ENCODE measurements around the gene CAMK2A. TPM values are rescaled to one million over a fixed set of nuclear protein-coding genes. Genes with fewer than 3 reads are reported as not detected.

CAMK2A gene
- total and polyA plus RNA-seq, 2 experiments from 2014 or later: 0.18 TPM; not detected in 1

DNA sequence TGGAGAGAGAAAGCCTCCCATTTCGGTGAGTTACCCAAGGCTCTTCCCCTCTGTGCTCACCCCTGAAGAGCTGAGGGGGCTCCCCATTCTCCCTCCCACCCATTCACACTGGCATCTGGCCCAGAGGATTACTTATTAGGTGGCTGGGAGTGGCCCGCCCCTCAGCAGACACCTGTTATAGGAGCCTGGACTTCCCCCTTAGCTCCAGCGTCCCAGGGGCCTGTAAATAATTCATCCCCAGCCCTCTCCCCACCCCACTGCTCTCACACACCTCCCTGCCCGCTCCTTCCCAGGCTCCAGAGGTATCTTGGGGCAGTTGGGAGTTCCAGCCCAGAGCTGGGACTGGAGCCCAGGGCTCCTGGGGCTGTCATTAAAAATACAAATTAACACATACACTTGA lies 111.3 kb downstream of the CAMK2A start:
- Histone ChIP-seq H3K27ac (ENCODE audit: low read depth) (no peak overlapping the region), H3K36me3 (ENCODE audit: insufficient read depth) (no peaks in the 10 kb centered on the region), H3K4me1 (ENCODE audit: insufficient read depth) (no peaks in the 10 kb centered on the region), H4K20me1 (replicated peaks; ENCODE audit: insufficient read depth) (no peaks in the 10 kb centered on the region), H3K9me2 (ENCODE audit: insufficient read depth) (no peaks in the 10 kb centered on the region), H3K79me2 (replicated peaks; ENCODE audit: insufficient read depth) (no peaks in the 10 kb centered on the region), H2AFZ (no peak overlapping the region), H3K4me2 (no peak overlapping the region), H3K4me3 (no peak overlapping the region), H3K27me3 (ENCODE audit: insufficient read depth) (no peaks in the 10 kb centered on the region), H3F3A (replicated peaks; ENCODE audit: low read depth) (no peaks in the 10 kb centered on the region)
- H3K9me3 Mint-ChIP-seq: no peaks in the 10 kb centered on the region
- no peaks in the 10 kb centered on the region for H3K36me3 Mint-ChIP-seq (ENCODE audit: low read depth)
- no peak overlapping the region for H3K4me3 Mint-ChIP-seq
- peaks cover 5% of the 10 kb centered on the region; the same call in 2 of the 3 replicates for H3K4me1 Mint-ChIP-seq
- TF ChIP-seq CREB1 (CRISPR knock-in tag; IDR thresholded peaks at IDR 0.05; ENCODE audit: low read depth) (no peak), ZNF331 (CRISPR knock-in tag; IDR thresholded peaks at IDR 0.05; ENCODE audit: low read depth) (no peak), ZNF114 (CRISPR knock-in tag; IDR thresholded peaks at IDR 0.05) (no peak), NANOG (IDR thresholded peaks at IDR 0.05; ENCODE audit: borderline replicate concordance) (no peak), STAT1 (IDR thresholded peaks at IDR 0.05; ENCODE audit: unreplicated experiment) (no peak), POLR2AphosphoS5 (IDR thresholded peaks at IDR 0.05; ENCODE audit: low read depth) (no peak), JUNB (IDR thresholded peaks at IDR 0.05; ENCODE audit: unreplicated experiment) (no peak), EZH2phosphoT487 (IDR thresholded peaks at IDR 0.05; ENCODE audit: unreplicated experiment) (no peak), EZH2 (IDR thresholded peaks at IDR 0.05; ENCODE audit: low read depth, unreplicated experiment) (no peak)
- TF ChIP-seq, protein P1, sequence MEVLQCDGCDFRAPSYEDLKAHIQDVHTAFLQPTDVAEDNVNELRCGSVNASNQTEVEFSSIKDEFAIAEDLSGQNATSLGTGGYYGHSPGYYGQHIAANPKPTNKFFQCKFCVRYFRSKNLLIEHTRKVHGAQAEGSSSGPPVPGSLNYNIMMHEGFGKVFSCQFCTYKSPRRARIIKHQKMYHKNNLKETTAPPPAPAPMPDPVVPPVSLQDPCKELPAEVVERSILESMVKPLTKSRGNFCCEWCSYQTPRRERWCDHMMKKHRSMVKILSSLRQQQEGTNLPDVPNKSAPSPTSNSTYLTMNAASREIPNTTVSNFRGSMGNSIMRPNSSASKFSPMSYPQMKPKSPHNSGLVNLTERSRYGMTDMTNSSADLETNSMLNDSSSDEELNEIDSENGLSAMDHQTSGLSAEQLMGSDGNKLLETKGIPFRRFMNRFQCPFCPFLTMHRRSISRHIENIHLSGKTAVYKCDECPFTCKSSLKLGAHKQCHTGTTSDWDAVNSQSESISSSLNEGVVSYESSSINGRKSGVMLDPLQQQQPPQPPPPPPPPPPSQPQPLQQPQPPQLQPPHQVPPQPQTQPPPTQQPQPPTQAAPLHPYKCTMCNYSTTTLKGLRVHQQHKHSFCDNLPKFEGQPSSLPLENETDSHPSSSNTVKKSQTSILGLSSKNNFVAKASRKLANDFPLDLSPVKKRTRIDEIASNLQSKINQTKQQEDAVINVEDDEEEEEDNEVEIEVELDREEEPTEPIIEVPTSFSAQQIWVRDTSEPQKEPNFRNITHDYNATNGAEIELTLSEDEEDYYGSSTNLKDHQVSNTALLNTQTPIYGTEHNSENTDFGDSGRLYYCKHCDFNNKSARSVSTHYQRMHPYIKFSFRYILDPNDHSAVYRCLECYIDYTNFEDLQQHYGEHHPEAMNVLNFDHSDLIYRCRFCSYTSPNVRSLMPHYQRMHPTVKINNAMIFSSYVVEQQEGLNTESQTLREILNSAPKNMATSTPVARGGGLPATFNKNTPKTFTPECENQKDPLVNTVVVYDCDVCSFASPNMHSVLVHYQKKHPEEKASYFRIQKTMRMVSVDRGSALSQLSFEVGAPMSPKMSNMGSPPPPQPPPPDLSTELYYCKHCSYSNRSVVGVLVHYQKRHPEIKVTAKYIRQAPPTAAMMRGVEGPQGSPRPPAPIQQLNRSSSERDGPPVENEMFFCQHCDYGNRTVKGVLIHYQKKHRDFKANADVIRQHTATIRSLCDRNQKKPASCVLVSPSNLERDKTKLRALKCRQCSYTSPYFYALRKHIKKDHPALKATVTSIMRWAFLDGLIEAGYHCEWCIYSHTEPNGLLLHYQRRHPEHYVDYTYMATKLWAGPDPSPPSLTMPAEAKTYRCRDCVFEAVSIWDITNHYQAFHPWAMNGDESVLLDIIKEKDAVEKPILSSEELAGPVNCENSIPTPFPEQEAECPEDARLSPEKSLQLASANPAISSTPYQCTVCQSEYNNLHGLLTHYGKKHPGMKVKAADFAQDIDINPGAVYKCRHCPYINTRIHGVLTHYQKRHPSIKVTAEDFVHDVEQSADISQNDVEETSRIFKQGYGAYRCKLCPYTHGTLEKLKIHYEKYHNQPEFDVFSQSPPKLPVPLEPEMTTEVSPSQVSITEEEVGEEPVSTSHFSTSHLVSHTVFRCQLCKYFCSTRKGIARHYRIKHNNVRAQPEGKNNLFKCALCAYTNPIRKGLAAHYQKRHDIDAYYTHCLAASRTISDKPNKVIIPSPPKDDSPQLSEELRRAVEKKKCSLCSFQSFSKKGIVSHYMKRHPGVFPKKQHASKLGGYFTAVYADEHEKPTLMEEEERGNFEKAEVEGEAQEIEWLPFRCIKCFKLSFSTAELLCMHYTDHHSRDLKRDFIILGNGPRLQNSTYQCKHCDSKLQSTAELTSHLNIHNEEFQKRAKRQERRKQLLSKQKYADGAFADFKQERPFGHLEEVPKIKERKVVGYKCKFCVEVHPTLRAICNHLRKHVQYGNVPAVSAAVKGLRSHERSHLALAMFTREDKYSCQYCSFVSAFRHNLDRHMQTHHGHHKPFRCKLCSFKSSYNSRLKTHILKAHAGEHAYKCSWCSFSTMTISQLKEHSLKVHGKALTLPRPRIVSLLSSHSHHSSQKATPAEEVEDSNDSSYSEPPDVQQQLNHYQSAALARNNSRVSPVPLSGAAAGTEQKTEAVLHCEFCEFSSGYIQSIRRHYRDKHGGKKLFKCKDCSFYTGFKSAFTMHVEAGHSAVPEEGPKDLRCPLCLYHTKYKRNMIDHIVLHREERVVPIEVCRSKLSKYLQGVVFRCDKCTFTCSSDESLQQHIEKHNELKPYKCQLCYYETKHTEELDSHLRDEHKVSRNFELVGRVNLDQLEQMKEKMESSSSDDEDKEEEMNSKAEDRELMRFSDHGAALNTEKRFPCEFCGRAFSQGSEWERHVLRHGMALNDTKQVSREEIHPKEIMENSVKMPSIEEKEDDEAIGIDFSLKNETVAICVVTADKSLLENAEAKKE (CRISPR knock-in tag; IDR thresholded peaks at IDR 0.05): no peak
- TF ChIP-seq, protein P2, sequence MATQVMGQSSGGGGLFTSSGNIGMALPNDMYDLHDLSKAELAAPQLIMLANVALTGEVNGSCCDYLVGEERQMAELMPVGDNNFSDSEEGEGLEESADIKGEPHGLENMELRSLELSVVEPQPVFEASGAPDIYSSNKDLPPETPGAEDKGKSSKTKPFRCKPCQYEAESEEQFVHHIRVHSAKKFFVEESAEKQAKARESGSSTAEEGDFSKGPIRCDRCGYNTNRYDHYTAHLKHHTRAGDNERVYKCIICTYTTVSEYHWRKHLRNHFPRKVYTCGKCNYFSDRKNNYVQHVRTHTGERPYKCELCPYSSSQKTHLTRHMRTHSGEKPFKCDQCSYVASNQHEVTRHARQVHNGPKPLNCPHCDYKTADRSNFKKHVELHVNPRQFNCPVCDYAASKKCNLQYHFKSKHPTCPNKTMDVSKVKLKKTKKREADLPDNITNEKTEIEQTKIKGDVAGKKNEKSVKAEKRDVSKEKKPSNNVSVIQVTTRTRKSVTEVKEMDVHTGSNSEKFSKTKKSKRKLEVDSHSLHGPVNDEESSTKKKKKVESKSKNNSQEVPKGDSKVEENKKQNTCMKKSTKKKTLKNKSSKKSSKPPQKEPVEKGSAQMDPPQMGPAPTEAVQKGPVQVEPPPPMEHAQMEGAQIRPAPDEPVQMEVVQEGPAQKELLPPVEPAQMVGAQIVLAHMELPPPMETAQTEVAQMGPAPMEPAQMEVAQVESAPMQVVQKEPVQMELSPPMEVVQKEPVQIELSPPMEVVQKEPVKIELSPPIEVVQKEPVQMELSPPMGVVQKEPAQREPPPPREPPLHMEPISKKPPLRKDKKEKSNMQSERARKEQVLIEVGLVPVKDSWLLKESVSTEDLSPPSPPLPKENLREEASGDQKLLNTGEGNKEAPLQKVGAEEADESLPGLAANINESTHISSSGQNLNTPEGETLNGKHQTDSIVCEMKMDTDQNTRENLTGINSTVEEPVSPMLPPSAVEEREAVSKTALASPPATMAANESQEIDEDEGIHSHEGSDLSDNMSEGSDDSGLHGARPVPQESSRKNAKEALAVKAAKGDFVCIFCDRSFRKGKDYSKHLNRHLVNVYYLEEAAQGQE (IDR thresholded peaks at IDR 0.05; ENCODE audit: unreplicated experiment): no peak
- TF ChIP-seq, protein P3, sequence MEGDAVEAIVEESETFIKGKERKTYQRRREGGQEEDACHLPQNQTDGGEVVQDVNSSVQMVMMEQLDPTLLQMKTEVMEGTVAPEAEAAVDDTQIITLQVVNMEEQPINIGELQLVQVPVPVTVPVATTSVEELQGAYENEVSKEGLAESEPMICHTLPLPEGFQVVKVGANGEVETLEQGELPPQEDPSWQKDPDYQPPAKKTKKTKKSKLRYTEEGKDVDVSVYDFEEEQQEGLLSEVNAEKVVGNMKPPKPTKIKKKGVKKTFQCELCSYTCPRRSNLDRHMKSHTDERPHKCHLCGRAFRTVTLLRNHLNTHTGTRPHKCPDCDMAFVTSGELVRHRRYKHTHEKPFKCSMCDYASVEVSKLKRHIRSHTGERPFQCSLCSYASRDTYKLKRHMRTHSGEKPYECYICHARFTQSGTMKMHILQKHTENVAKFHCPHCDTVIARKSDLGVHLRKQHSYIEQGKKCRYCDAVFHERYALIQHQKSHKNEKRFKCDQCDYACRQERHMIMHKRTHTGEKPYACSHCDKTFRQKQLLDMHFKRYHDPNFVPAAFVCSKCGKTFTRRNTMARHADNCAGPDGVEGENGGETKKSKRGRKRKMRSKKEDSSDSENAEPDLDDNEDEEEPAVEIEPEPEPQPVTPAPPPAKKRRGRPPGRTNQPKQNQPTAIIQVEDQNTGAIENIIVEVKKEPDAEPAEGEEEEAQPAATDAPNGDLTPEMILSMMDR (conservative IDR thresholded peaks at IDR 0.05; ENCODE audit: low read depth in 2 of 2): no peak
- TF ChIP-seq, protein P4, sequence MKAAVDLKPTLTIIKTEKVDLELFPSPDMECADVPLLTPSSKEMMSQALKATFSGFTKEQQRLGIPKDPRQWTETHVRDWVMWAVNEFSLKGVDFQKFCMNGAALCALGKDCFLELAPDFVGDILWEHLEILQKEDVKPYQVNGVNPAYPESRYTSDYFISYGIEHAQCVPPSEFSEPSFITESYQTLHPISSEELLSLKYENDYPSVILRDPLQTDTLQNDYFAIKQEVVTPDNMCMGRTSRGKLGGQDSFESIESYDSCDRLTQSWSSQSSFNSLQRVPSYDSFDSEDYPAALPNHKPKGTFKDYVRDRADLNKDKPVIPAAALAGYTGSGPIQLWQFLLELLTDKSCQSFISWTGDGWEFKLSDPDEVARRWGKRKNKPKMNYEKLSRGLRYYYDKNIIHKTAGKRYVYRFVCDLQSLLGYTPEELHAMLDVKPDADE (IDR thresholded peaks at IDR 0.05): no peak
- H3K27me3 Mint-ChIP-seq (ENCODE audit: insufficient read depth, low read depth, poor library complexity): peaks cover 20% of the 10 kb centered on the region
- no peak for DNase-seq (ENCODE audit: low spot score)
- no peak for ATAC-seq
- H3K27ac Mint-ChIP-seq: no peak overlapping the region
